K562 (cell line): Measurements from ENCODE around the gene CENPV. TPM values are rescaled to one million over a fixed set of nuclear protein-coding genes. Genes with fewer than 3 reads are reported as not detected.

Experiments
- CTBP1 ChIP-seq: fragments of 450-650 bp; IDR thresholded peaks from 2 replicates; pipeline ENCODE4 v1.6.1; 2016; ENCODE audit warnings: borderline replicate concordance
- DACH1 ChIP-seq: fragments of 450-650 bp; IDR thresholded peaks from 2 replicates; pipeline ENCODE4 v1.6.1; 2018; ENCODE audit not compliant: partially characterized antibody
- DPF2 ChIP-seq: fragments of 450-650 bp; IDR thresholded peaks from 2 replicates; pipeline ENCODE4 v1.6.1; 2016
- E2F6 ChIP-seq, 2 experiments: IDR thresholded peaks; 2 replicates each; pipeline ENCODE4 v1.6.1; 2011; ENCODE audit warnings: borderline replicate concordance in 1 of 2, control low read depth in 1 of 2, low read depth in 1 of 2, low read length in 1 of 2, mild to moderate bottlenecking in 1 of 2, mixed read lengths in 1 of 2, moderate library complexity in 1 of 2; ENCODE audit not compliant: insufficient read depth in 1 of 2, insufficient read length in 1 of 2, poor library complexity in 1 of 2, severe bottlenecking in 1 of 2; ENCODE audit errors: extremely low read depth in 1 of 2
- HSF4 ChIP-seq: fragments of 250-450 bp; sonication (Bioruptor Pico); IDR thresholded peaks from 2 replicates; pipeline ENCODE4 v2.1.2; 2022; ENCODE audit warnings: mild to moderate bottlenecking, moderate library complexity, borderline replicate concordance
- KLF10 ChIP-seq: fragments of 250-450 bp; sonication (Bioruptor Pico); IDR thresholded peaks from 2 replicates; pipeline ENCODE4 v1.6.1; 2021; ENCODE audit warnings: matching md5 sums
- MXD1 ChIP-seq: fragments of 250-450 bp; sonication (Bioruptor Pico); IDR thresholded peaks from 2 replicates; pipeline ENCODE4 v1.8.0; 2021; ENCODE audit warnings: borderline replicate concordance, mild to moderate bottlenecking, moderate library complexity; ENCODE audit not compliant: poor library complexity, severe bottlenecking
- PKNOX1 ChIP-seq: fragments of 450-650 bp; IDR thresholded peaks from 2 replicates; pipeline ENCODE4 v1.6.1; 2016
- SRSF9 ChIP-seq: fragments of 200-400 bp; formaldehyde crosslinking; IDR thresholded peaks from 2 replicates; pipeline ENCODE4 v1.6.1; 2017; ENCODE audit warnings: low read depth, low read length, borderline replicate concordance
- UBTF ChIP-seq, 2 experiments: IDR thresholded peaks; 2 replicates each; pipeline ENCODE4 v1.6.1; 2012; ENCODE audit warnings: improper control_type of control experiment in 2 of 2, low read depth in 2 of 2, low read length in 2 of 2, borderline replicate concordance in 1 of 2
- ZMIZ1 ChIP-seq, 2 experiments: fragments of 150-350 bp in 1 of 2; IDR thresholded peaks; 2 replicates each; pipeline ENCODE4 v1.6.1; 2012 to 2016; ENCODE audit warnings: low read depth in 2 of 2, low read length in 2 of 2, mild to moderate bottlenecking in 1 of 2, moderate library complexity in 1 of 2
- ZNF232 ChIP-seq: sonication (generic); formaldehyde crosslinking; IDR thresholded peaks from 2 replicates; pipeline ENCODE4 v1.8.0; 2022; ENCODE audit warnings: mild to moderate bottlenecking, missing genetic modification reagents
- ZNF449 ChIP-seq: fragments of 250-450 bp; sonication (Bioruptor Pico); IDR thresholded peaks from 2 replicates; pipeline ENCODE4 v1.8.0; 2022; ENCODE audit warnings: moderate library complexity, mild to moderate bottlenecking, inconsistent platforms
- ZNF668 ChIP-seq: fragments of 250-450 bp; sonication (Bioruptor Pico); IDR thresholded peaks from 2 replicates; pipeline ENCODE4 v1.8.0; 2022; ENCODE audit warnings: mild to moderate bottlenecking, inconsistent platforms
- ZNF707 ChIP-seq: fragments of 250-450 bp; sonication (Bioruptor Pico); conservative IDR thresholded peaks from 2 replicates; pipeline ENCODE4 v1.8.0; 2022; ENCODE audit warnings: inconsistent platforms, mild to moderate bottlenecking, moderate library complexity
- polyA plus RNA-seq, 8 experiments: library from polyadenylated mRNA; depleted of rRNA in 4 of 8; stranded (reverse) in 5 of 8; unstranded in 3 of 8; fragments of >200 nt; fragmentation: Nextera tagmentation in 2 of 8; fragmentation: Illumina TruSeq in 1 of 8; extraction: Ambion mirVana in 2 of 8; extraction: Trizol in 1 of 8; gene quantifications; 2 replicates each; pipeline versions ENCODE4 v1.2.1 to v1.2.3, GENCODE V29; 2011 to 2014; ENCODE audit warnings: inconsistent platforms in 1 of 8, missing spikeins in 1 of 8
- total RNA-seq, 7 experiments: library from RNA; depleted of rRNA in 6 of 7; stranded (reverse); fragments of >200 nt in 6 of 7; fragmentation: Illumina TruSeq in 2 of 7; extraction: Trizol in 2 of 7; gene quantifications; 2 replicates each; pipeline versions ENCODE4 v1.2.1 to v1.2.3, GENCODE V29; 2011 to 2021; ENCODE audit warnings: low replicate concordance in 1 of 7

CENPV gene
- total and polyA plus RNA-seq, 9 of the 15 experiments (the other 6 are each of a cell fraction or from before 2014, with no cell fraction given), result 17.8 to 131 (median 89.3) TPM

- TF ChIP-seq DPF2, result peak; percentile 85
- peak in 1 of 2 experiments; percentile 73; a peak in 1 of 4 replicates for TF ChIP-seq ZMIZ1 (IDR thresholded peaks at IDR 0.05; ENCODE audit: low read depth in 2 of 2, low read length in 2 of 2)
- TF ChIP-seq DACH1, result peak; percentile 65
- TF ChIP-seq ZNF707 (CRISPR knock-in tag), result no peak
- no peak for TF ChIP-seq HSF4
- no peak for TF ChIP-seq SRSF9
- no peak for TF ChIP-seq UBTF (IDR thresholded peaks at IDR 0.05; ENCODE audit: borderline replicate concordance in 1 of 2, low read depth in 2 of 2, low read length in 2 of 2)
- no peak for TF ChIP-seq KLF10 (CRISPR knock-in tag)
- TF ChIP-seq ZNF232 (CRISPR knock-in tag), result no peak
- TF ChIP-seq PKNOX1, result peak; percentile 84
- no peak for TF ChIP-seq ZNF668 (CRISPR knock-in tag)
- no peak for TF ChIP-seq ZNF449 (CRISPR knock-in tag)
- peak; percentile 81 for TF ChIP-seq CTBP1
- TF ChIP-seq E2F6 (IDR thresholded peaks at IDR 0.05; ENCODE audit: borderline replicate concordance in 1 of 2, extremely low read depth in 1 of 2, insufficient read depth in 1 of 2, insufficient read length in 1 of 2, low read depth in 1 of 2, low read length in 1 of 2, poor library complexity in 1 of 2, severe bottlenecking in 1 of 2), result no peak
- no peak for TF ChIP-seq MXD1 (CRISPR knock-in tag)
Measured at GRCh38 chr17:16313139-16314090, 39.9 kb downstream of the CENPV start (continued).
